Fibroblast of skin of left quadriceps (primary cell): ENCODE measurements around the gene SGIP1.
A peak's percentile ranks its signal among the peaks of the same experiment; 100 is the strongest.
"Not testable (repeated sequence)": the region's sequence is repeated elsewhere in the genome, so short reads cannot be mapped to it uniquely, and the experiment has no call there.

Experiments
- DNase-seq, 2 experiments: peaks; one replicate each; pipeline ENCODE4 v3.0.0-alpha.2; 2013; ENCODE audit warnings: low read depth in 2 of 2

The SGIP1 gene

DNA sequence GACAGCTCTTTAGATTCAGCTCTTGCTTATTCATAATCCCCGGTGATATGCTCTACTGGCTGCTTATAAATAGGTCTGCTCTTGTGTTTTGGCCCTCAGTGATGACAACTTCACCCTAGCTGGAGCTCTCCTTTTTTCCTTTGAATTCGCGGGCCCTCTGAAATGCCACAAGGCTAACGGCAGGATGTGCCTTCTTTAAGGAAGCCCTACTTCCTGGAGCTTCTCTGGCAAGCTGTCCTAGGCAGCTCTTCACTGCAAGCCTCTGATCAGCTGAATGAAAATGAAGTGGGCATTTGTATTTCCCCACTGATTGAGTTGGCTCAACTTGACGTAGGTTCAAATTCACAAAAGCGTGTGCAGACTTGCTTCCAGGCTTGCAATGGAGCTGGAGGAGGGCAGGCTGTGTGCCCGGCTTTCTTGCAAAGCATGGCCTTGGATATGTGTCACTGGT is 22.2 kb downstream of the SGIP1 start:
- no peak for DNase-seq

- peak; percentile 87 to 88 for DNase-seq
Observed at GRCh38 chr1:66557157-66557556, 23.2 kb downstream of the SGIP1 start.

DNA sequence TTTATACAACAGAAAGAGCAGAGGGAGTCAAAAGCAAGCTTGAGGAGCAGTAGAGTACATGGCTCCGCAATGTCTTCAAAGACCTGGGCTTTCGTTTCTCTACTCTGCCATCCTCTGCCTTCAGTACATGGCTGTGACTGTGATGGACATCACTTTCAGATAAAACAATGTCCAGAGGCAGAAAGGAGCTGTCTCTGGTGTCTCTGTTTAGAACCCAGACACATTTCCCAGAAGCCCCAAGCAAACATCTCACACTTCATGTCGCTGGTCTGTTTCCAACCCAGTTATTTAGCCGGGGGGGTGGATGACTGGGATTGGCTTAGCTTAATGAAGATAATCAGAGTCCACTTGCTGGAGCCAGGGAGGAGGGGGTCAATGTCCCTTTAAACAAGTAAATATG is 25.6 kb downstream of the SGIP1 start:
- DNase-seq: no peak

- no peak for DNase-seq
Observed at GRCh38 chr1:66562561-66562960, 28.6 kb downstream of the SGIP1 start.

- peak; percentile 91 for DNase-seq
Observed at GRCh38 chr1:66563094-66563800, 29.3 kb downstream of the SGIP1 start.

- DNase-seq: peak; percentile 96
Observed at GRCh38 chr1:66563941-66564630, 30.1 kb downstream of the SGIP1 start.

GRCh38 chr1:66570196-66570595 is 36.2 kb downstream of the SGIP1 start:
- DNase-seq: no peak

DNA sequence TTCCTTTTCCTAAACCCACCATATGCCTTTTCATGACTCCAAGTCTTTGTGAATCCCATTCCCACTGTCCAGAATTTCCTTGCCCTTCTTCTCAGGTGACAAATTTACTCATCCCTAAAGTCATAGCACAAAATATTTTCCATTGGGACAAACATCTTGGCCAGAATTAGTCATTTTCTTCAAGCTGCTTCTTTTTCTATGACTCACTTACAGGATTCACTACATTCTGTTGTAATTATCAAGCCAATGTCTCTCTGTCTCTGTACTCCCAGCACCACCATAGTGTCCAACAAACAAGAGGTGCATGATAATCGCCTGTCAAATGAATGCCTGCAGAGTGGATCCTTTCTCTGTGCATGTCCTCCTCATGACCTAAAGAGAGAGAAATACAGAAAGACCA is 37.8 kb downstream of the SGIP1 start:
- DNase-seq: peak in 1 of 2 experiments; percentile 34

GRCh38 chr1:66575739-66576138 is 41.8 kb downstream of the SGIP1 start:
- peak; percentile 94 to 95 for DNase-seq

- DNase-seq: no peak
Observed at GRCh38 chr1:66576645-66577044, 42.7 kb downstream of the SGIP1 start.

- DNase-seq: no peak
Observed at GRCh38 chr1:66578841-66579240, 44.9 kb downstream of the SGIP1 start.

DNA sequence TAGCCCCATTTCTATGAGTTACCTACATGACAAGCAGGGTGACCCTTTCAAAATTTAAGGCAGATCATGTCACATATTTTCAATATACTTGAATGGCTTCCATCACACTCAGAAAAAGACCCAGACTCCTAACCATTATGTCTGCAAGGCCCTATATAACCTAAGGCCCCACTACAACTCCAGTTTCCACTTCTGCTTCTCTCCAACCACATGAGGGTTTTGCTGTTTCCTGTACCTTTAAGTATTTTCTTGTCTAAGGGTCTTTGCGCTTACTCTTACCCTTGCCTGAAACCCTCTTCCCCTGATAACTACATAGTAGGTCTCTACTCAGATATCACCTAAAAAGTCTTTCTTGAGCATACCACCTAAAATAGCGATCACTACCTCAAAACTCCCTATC is 46.1 kb downstream of the SGIP1 start:
- no peak for DNase-seq

DNA sequence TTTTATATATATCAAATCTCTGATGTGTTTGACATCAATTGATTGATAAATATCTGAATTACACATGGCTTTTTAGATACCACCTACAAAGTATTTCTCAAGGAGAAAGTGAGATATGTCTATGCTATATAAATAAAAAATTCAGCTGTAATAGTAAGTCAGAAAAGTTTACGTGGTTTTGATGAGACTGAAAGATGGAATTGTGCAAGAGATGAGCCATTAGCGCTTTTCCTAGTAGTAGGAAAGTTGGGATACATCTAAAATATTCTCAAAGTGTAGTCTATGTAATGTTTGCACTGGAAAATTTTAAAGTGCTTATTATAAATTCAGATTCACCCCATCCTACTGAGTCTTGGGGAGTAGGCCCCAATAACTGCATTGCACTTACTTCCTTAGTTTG is 49.1 kb downstream of the SGIP1 start:
- no peak for DNase-seq

DNA sequence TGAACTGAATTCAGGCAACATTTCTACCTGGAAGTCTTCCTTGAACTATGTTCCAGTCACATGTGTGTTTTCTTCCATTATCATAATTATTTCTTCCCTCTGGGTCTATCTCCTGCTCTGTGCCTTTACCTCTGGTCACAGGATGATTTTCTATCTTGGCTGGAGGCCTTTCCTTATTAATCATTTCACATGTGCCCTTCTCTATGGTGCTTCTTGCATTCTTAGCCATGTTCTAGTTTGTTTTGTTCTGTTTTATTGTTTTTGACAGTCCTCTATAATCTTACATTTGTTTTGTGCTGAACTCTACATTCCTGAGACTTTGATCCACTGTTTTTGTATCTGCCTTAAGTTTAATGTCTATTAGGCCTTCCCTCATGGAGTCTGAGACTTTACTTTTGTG is 51.0 kb downstream of the SGIP1 start:
- DNase-seq: no peak

DNA sequence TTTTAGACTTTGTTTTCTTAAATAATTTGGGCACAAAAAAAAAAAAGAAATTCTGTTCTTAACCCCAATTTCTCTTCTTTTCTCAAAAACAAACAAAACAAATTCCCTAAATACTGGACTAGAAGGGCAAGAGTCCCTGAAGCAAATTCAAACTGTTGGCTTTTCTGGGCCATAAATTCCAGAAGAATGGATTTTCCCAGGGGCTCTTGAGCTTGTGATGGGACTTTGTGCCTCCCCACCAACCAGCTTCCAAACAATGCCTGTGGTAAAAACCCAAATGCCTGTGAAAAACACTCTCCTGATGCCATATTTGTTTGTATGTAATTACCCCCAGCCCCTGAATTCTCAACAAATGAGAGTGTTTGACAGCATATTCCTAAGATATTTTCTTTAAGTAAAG is 55.4 kb downstream of the SGIP1 start:
- no peak for DNase-seq

- DNase-seq: not testable (repeated sequence)
Observed at GRCh38 chr1:66592106-66592507, 58.2 kb downstream of the SGIP1 start.

DNA sequence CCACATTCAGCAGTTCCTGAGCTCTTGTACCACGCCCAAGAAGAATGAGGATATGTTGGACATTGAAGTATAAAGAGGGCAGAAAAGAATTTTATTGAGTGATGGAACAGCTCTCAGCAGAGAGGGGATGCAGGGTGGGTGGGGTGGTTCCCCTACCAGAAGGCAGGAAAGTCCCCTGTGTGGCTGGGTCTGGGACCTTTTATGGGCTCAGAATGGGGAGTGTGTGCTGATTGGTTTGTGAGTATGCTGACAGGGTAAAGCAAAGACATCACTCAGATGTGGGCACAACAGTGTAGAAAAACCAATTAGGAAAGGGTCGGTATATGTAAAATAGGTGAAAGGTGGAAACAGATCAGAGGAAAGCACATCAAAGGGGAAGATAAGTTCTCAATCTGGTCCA is 62.2 kb downstream of the SGIP1 start:
- DNase-seq: no peak

DNA sequence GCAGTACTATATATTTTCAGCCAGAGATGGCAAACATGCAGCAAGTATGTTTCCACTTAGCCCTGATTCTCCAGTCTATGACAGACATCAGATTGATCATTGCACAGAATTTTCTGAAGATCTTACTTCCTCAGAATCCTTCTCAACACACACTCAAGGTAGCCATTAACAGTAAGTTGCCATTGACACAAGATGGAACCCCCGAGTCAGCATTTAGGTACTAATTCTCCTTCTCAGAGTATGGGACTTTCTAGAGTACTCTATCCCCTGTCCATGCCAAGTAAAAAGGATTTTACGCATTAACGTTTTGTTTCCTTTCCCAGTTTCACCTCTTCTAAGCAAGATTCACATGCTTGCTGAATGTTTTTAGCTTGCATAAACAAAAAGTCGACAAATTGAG is 63.5 kb downstream of the SGIP1 start:
- DNase-seq: no peak

- DNase-seq: peak; percentile 79 to 84
Observed at GRCh38 chr1:66598670-66599069, 64.7 kb downstream of the SGIP1 start.

DNA sequence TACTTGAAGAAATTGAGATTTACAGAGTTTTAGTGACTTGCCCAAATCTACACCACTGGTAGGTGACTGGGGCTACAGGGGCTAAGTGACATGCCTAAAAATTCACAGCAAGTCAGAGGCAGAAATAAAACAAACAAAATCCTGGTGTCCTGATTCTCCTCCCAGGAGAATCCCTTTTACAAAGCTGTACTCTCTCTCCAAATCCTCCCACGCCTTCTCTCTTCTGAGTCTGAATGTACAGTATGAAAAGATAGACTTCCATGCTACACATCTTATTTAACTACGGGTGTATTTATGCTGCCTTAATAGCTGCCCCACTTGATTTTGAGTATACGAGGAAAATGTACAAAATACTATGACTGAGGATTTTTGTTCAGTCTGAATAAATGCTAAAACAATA is 65.4 kb downstream of the SGIP1 start:
- no peak for DNase-seq

GRCh38 chr1:66599899-66600737 is 66.2 kb downstream of the SGIP1 start:
- no peak for DNase-seq

DNA sequence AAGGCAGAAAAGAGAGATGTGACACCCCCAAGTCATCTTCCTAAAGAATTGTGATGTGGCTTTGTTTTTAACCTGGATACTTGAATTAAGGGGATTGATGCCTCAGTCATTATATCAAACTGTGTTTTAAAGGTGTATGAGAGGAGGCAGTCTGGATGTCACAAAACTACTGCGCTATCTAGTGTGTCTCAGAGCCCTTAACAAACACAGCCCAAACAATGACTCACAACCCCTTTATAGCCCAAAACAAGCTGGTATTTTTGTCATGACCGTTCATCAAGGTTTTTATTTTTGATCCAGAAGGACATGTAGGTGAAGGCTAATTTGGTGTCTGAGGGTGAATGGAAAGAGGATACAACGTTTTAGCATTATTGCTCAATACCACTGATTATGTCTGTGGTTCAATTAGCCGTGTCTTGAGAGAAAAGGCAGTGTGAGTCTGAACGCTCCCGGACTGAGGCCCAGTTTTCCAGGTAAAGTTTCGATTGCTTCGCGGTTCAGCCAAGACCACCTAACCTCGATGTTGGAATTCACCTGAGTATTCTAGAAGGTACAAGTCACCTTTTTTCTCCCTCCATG is 71.6 kb downstream of the SGIP1 start:
- DNase-seq: no peak
